ENCODE measurements around the gene DENND1A.

DENND1A gene

DNA sequence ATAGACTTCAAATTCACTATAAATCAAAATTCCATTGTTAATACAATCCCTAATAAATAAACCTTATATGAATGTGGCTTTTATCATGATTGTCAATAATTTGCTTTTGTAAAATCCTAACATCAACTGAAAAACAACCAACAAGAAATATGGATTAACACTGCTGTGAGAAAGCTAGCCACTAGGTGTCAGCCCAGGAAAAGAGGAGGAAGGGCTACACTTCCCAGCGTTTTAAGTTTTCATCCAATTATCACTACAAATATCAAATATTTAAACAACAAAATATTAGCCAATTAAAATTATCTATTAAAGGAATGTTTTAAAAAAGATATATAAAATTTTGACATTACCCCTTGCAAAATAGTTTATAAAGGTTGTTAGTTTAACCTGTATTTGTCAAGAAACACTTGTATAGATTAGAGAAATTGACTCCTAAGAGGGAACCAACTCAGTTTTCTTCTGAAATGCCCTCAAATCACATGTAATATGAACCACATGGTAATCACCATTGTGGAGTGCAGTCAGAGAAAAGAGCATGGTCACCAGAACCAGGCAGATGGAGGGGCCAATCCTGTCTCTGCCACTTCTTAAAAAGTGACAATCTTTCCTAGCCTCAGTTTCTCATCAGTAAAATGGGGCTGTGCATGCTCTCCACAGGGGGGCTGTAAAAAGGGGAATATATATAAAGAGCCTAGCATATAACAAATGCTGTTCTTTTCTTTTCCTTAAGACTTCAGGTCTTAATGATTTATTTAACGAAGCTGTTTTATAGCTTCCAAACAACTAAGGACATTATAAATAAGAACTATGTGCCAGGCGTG is 385.7 kb downstream of the DENND1A start:
- H3K27me3 ChIP-seq (ENCODE audit: control insufficient read depth, insufficient read depth, low read length): no peaks in the 10 kb centered on the region
- no peaks in the 10 kb centered on the region for H3K9me3 ChIP-seq (ENCODE audit: control insufficient read depth, insufficient read depth, low read length)
- no peaks in the 10 kb centered on the region for H3K4me1 ChIP-seq (ENCODE audit: control insufficient read depth, insufficient read depth, low read length)
- H3K4me3 ChIP-seq (ENCODE audit: low read depth, low read length): no peak overlapping the region
- H3K36me3 ChIP-seq (ENCODE audit: control insufficient read depth, insufficient read depth, low read length): no peaks in the 10 kb centered on the region
- H3K27ac ChIP-seq (ENCODE audit: low read depth, low read length): no peak overlapping the region
- H3K9ac ChIP-seq (ENCODE audit: low read depth, low read length): no peak overlapping the region

DNA sequence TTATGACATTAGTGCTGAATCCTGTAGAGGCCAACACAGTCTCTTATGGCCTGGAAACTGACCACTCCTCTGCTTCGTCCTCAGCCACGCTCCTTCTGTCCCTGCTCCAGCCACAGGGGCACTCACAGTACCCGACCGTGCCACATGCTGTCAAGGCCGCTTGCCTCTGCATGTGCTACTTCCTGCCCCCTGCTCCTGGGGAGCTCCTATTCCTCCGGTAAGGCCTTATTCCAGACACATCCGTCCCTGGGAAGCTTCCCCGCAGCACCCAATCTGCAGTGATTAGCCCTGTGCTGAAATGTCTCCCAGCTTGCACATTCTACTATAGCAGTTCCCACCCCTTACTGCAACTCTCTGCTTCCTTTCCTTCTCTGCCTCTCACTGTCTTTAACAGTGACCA is 386.4 kb downstream of the DENND1A start:
- H3K4me3 ChIP-seq (ENCODE audit: low read depth, low read length): no peak overlapping the region
- no peak overlapping the region for H3K27ac ChIP-seq (ENCODE audit: low read depth, low read length)
- no peak overlapping the region for H3K9ac ChIP-seq (ENCODE audit: low read depth, low read length)
- no peaks in the 10 kb centered on the region for H3K36me3 ChIP-seq (ENCODE audit: control insufficient read depth, insufficient read depth, low read length)
- no peaks in the 10 kb centered on the region for H3K4me1 ChIP-seq (ENCODE audit: control insufficient read depth, insufficient read depth, low read length)
- H3K27me3 ChIP-seq (ENCODE audit: control insufficient read depth, insufficient read depth, low read length): no peaks in the 10 kb centered on the region
- H3K9me3 ChIP-seq (ENCODE audit: control insufficient read depth, insufficient read depth, low read length): no peaks in the 10 kb centered on the region

DNA sequence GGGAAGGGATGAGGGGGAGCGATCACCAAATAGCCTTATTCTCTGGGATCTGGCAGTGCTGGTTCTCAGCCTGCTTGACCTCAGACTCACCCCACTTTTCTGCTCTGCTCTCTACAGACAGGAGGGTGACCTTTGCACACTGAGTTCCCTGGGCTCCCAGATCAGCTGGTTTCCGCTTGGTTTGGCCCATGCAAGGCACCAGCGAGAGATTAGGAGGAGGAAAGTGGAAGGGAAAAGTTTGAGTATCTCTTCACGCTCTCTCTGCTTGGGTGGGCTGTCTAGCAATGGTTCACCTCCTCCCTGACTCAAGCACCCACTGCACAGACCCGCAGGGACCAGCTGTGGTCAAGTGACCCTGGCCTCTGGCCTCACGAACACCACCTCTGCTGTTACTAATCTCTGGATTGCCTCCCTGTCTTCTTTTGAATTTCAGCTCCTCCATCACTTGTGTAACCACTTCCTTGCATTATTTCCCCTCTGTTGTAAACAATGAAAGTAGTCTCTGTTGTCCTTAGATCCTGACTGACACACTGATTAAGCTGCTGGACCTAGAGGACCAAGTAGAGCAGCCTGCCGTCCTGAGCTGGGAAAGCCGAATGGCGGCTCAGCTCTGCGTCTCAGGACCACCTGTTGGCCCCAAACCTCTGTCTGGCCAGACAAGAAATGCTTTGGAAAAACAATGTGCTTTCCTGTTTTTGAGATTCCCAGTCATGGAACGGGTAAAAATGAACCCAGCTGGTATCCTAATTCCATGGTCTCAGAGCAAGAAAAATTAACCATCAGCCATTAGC is 387.3 kb downstream of the DENND1A start:
- no peaks in the 10 kb centered on the region for H3K27me3 ChIP-seq (ENCODE audit: control insufficient read depth, insufficient read depth, low read length)
- no peaks in the 10 kb centered on the region for H3K9me3 ChIP-seq (ENCODE audit: control insufficient read depth, insufficient read depth, low read length)
- no peak overlapping the region for H3K9ac ChIP-seq (ENCODE audit: low read depth, low read length)
- no peaks in the 10 kb centered on the region for H3K36me3 ChIP-seq (ENCODE audit: control insufficient read depth, insufficient read depth, low read length)
- H3K27ac ChIP-seq (ENCODE audit: low read depth, low read length): no peak overlapping the region
- H3K4me3 ChIP-seq (ENCODE audit: low read depth, low read length): no peak overlapping the region
- H3K4me1 ChIP-seq (ENCODE audit: control insufficient read depth, insufficient read depth, low read length): no peaks in the 10 kb centered on the region

DNA sequence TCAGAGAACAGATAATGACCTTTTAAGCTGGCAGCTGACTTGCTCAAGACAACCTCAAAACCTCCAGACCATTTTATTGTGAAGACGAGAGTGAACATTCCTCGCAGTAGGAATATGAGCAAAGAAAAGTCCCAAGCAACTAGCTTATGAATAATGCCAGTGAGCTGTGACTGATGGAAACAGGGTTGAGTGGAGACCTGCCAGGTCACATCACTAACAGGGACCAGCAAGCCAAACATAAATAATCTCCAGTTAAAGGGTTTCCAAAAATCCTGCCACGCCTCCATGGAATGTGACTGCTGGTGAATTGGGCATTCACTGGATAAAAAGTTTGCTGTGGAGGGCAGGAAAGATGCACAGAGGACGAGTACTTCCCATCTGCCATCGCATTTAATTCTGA is 388.5 kb downstream of the DENND1A start:
- H3K4me3 ChIP-seq (ENCODE audit: low read depth, low read length): no peak overlapping the region
- H3K36me3 ChIP-seq (ENCODE audit: control insufficient read depth, insufficient read depth, low read length): no peaks in the 10 kb centered on the region
- no peaks in the 10 kb centered on the region for H3K27me3 ChIP-seq (ENCODE audit: control insufficient read depth, insufficient read depth, low read length)
- no peaks in the 10 kb centered on the region for H3K4me1 ChIP-seq (ENCODE audit: control insufficient read depth, insufficient read depth, low read length)
- no peak overlapping the region for H3K9ac ChIP-seq (ENCODE audit: low read depth, low read length)
- H3K9me3 ChIP-seq (ENCODE audit: control insufficient read depth, insufficient read depth, low read length): no peaks in the 10 kb centered on the region
- H3K27ac ChIP-seq (ENCODE audit: low read depth, low read length): no peak overlapping the region

DNA sequence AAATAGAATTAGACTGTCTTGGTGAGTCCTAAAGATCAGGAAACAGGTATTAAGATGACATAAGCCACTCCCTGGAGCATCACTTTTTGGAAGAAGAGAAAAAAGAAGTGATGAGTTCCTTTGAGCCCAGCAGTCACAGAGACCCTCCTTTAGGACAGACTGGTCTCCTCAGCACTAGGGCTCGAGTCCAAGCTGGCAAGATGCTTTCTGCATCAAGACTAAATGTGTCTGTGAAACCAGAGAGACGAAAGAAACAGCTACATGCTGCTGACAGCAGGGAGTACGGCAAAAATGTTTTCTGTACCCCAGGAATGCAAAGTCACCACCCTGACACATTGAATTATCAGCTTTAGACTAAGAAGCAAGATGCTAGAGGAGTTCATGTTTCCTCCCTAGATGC is 389.5 kb downstream of the DENND1A start:
- no peak overlapping the region for H3K4me3 ChIP-seq (ENCODE audit: low read depth, low read length)
- no peak overlapping the region for H3K9ac ChIP-seq (ENCODE audit: low read depth, low read length)
- H3K27me3 ChIP-seq (ENCODE audit: control insufficient read depth, insufficient read depth, low read length): no peaks in the 10 kb centered on the region
- H3K9me3 ChIP-seq (ENCODE audit: control insufficient read depth, insufficient read depth, low read length): no peaks in the 10 kb centered on the region
- H3K4me1 ChIP-seq (ENCODE audit: control insufficient read depth, insufficient read depth, low read length): no peaks in the 10 kb centered on the region
- no peak overlapping the region for H3K27ac ChIP-seq (ENCODE audit: low read depth, low read length)
- H3K36me3 ChIP-seq (ENCODE audit: control insufficient read depth, insufficient read depth, low read length): no peaks in the 10 kb centered on the region

DNA sequence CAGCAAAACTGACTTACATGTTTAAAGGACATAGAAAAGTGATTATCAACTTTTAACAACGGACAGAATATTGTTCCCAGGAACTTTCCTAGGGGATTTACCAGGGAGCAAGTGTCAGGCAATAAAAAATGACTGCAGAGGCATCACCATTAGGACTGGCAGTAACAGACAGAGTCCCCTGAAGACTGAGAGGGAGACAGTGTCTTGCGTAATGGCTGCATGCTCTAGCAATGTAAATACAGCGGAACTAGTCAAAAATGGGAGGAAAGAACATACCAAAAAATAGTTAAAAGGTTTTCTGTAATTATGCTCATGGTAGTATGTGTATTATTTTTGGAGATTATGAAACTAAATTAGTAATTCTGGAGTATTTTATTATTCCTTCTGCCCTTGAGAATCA is 392.1 kb downstream of the DENND1A start:
- Histone ChIP-seq H3K4me3 (ENCODE audit: low read depth, low read length) (no peak overlapping the region), H3K27me3 (ENCODE audit: control insufficient read depth, insufficient read depth, low read length) (no peaks in the 10 kb centered on the region), H3K36me3 (ENCODE audit: control insufficient read depth, insufficient read depth, low read length) (no peaks in the 10 kb centered on the region), H3K9ac (ENCODE audit: low read depth, low read length) (no peak overlapping the region), H3K4me1 (ENCODE audit: control insufficient read depth, insufficient read depth, low read length) (no peaks in the 10 kb centered on the region), H3K9me3 (ENCODE audit: control insufficient read depth, insufficient read depth, low read length) (no peaks in the 10 kb centered on the region), H3K27ac (ENCODE audit: low read depth, low read length) (no peak overlapping the region)

DNA sequence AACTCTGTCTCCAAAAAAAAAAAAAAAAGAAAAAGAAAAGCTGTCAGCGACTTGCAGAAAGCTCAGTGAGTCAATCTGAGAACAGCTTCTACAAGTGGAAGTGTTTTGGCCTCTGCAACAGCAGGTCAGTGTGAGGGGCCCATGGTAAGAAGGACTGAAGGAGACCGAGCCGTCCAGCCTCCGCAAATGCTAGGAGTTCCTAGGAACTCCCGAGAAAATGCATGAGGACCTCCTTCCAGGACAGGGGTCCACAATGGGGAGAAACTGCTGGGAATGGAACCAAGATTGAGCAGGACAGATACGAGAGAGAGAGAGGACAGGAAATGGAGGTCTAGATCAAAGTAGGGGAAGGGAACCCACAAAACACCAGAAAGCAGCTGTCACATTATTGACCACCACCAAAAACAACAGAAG is 393.5 kb downstream of the DENND1A start:
- Histone ChIP-seq H3K27me3 (ENCODE audit: control insufficient read depth, insufficient read depth, low read length) (no peaks in the 10 kb centered on the region), H3K4me1 (ENCODE audit: control insufficient read depth, insufficient read depth, low read length) (no peaks in the 10 kb centered on the region), H3K9ac (ENCODE audit: low read depth, low read length) (no peak overlapping the region), H3K9me3 (ENCODE audit: control insufficient read depth, insufficient read depth, low read length) (no peaks in the 10 kb centered on the region), H3K27ac (ENCODE audit: low read depth, low read length) (no peak overlapping the region), H3K4me3 (ENCODE audit: low read depth, low read length) (no peak overlapping the region), H3K36me3 (ENCODE audit: control insufficient read depth, insufficient read depth, low read length) (no peaks in the 10 kb centered on the region)

DNA sequence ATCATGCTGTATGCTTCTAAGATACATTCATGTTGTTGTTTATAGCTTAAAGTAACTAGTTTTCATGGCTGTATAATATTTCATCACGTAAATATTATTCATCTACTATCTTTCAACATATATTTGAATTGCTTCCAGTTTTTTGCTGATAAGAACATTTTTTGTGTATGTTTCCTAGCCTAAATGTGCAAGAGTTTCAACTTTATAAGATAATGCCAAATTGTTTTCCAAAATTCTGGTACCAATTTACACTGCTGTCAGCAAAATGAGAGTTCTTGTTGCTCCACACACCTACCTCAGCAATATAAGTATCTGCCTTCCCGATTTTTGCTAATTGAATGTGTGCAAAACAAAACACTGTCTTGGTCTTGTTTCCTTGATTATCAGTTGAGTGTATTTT is 395.6 kb downstream of the DENND1A start:
- Histone ChIP-seq H3K4me1 (ENCODE audit: control insufficient read depth, insufficient read depth, low read length) (no peaks in the 10 kb centered on the region), H3K36me3 (ENCODE audit: control insufficient read depth, insufficient read depth, low read length) (no peaks in the 10 kb centered on the region), H3K9ac (ENCODE audit: low read depth, low read length) (no peak overlapping the region), H3K9me3 (ENCODE audit: control insufficient read depth, insufficient read depth, low read length) (no peaks in the 10 kb centered on the region), H3K27ac (ENCODE audit: low read depth, low read length) (no peak overlapping the region), H3K27me3 (ENCODE audit: control insufficient read depth, insufficient read depth, low read length) (no peaks in the 10 kb centered on the region), H3K4me3 (ENCODE audit: low read depth, low read length) (no peak overlapping the region)

DNA sequence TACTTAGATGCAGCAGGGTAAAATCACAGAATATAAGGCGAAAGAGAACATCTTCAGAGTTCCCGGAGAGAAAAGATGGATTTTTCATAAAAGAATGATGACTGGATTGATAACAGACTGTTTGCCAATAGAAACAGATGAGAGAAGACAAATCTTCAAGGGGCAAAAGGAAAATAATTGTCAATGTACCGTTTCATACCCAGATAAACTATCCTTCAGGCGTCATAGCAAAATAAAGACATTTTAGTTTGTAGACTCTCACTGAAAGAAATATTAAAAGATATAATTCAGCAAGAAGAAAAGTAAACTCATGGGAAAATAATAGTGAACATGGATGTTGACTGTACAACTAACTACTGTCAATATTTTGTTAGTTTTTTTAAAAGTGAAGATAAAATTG is 399.7 kb downstream of the DENND1A start:
- no peaks in the 10 kb centered on the region for H3K9me3 ChIP-seq (ENCODE audit: control insufficient read depth, insufficient read depth, low read length)
- no peak overlapping the region for H3K9ac ChIP-seq (ENCODE audit: low read depth, low read length)
- no peak overlapping the region for H3K27ac ChIP-seq (ENCODE audit: low read depth, low read length)

DNA sequence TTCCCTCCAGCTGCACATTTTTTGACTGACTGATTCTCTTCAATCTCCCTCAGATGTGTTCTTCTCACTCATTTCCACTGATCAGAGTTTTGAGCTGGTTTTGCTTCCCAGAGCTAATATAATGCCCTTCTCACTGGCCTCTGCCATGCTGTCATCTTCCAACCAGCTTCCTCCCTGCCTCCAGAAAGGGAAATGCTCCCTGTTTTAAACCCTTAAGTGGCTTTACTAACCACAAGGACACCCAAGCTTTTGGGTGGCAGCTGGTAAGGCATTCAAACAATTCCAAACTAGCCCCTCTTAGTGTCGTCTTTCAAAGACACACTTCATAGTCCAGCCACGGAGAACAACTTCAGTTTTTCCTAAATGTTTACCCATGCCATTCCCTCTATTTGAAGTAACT is 401.4 kb downstream of the DENND1A start:
- Histone ChIP-seq H3K4me1 (ENCODE audit: control insufficient read depth, insufficient read depth, low read length) (no peaks in the 10 kb centered on the region; the same call in 1 of the 2 replicates), H3K27ac (ENCODE audit: low read depth, low read length) (no peak overlapping the region), H3K4me3 (ENCODE audit: low read depth, low read length) (no peak overlapping the region), H3K27me3 (ENCODE audit: control insufficient read depth, insufficient read depth, low read length) (no peaks in the 10 kb centered on the region), H3K9me3 (ENCODE audit: control insufficient read depth, insufficient read depth, low read length) (no peaks in the 10 kb centered on the region), H3K9ac (ENCODE audit: low read depth, low read length) (no peak overlapping the region), H3K36me3 (ENCODE audit: control insufficient read depth, insufficient read depth, low read length) (no peaks in the 10 kb centered on the region)

More for the DNA sequence above, 399.7 kb downstream of the DENND1A start:
- Histone ChIP-seq H3K4me1 (ENCODE audit: control insufficient read depth, insufficient read depth, low read length) (no peaks in the 10 kb centered on the region), H3K4me3 (ENCODE audit: low read depth, low read length) (no peak overlapping the region), H3K27me3 (ENCODE audit: control insufficient read depth, insufficient read depth, low read length) (no peaks in the 10 kb centered on the region), H3K36me3 (ENCODE audit: control insufficient read depth, insufficient read depth, low read length) (no peaks in the 10 kb centered on the region)

DNA sequence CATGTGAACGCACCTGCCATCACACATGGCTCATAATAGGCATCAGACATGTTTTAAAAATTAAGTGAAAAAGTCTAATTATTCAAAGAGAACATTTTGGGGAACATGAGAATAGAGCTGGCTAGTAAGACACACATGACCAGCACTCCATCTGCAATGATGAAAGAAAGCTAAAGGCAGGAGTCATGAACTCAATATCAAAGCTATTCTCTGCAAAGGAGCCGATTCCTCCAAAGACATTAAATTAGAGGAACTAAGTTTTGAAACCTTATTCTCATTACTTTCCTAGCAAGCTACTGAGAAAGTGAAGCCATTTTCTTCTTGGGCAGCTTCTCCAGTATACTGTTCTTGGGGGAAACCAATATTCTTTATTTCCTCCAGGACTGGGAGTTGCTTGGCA is 401.9 kb downstream of the DENND1A start:
- Histone ChIP-seq H3K27ac (ENCODE audit: low read depth, low read length) (no peak overlapping the region), H3K4me3 (ENCODE audit: low read depth, low read length) (no peak overlapping the region), H3K36me3 (ENCODE audit: control insufficient read depth, insufficient read depth, low read length) (no peaks in the 10 kb centered on the region)

More for the DNA sequence above, 401.9 kb downstream of the DENND1A start:
- H3K9ac ChIP-seq (ENCODE audit: low read depth, low read length): no peak overlapping the region
- no peaks in the 10 kb centered on the region for H3K27me3 ChIP-seq (ENCODE audit: control insufficient read depth, insufficient read depth, low read length)
- no peaks in the 10 kb centered on the region; the same call in 1 of the 2 replicates for H3K4me1 ChIP-seq (ENCODE audit: control insufficient read depth, insufficient read depth, low read length)
- no peaks in the 10 kb centered on the region for H3K9me3 ChIP-seq (ENCODE audit: control insufficient read depth, insufficient read depth, low read length)

All from HUES48 (cell line).